OCI-LY7 (cell line): Measurements from ENCODE around the gene PKM.

Experiments
- EZH2phosphoT487 ChIP-seq: fragments of 200-600 bp; sonication (generic); IDR thresholded peaks from 2 replicates; pipeline ENCODE4 v1.6.1; 2018; ENCODE audit warnings: low read depth, borderline replicate concordance, mild to moderate bottlenecking, mixed run types, antibody characterized with exemption, low read length, moderate library complexity, mixed read lengths
- TF ChIP-seq, protein P1 (sequence below): fragments of 200-600 bp; sonication (generic); conservative IDR thresholded peaks from 2 replicates; pipeline ENCODE4 v1.5.1; 2014; ENCODE audit warnings: mild to moderate bottlenecking, antibody characterized with exemption, low read length, moderate library complexity, mixed read lengths

GRCh38 chr15:72197041-72197459, 33.9 kb downstream of the PKM start:
- TF ChIP-seq, protein P1, sequence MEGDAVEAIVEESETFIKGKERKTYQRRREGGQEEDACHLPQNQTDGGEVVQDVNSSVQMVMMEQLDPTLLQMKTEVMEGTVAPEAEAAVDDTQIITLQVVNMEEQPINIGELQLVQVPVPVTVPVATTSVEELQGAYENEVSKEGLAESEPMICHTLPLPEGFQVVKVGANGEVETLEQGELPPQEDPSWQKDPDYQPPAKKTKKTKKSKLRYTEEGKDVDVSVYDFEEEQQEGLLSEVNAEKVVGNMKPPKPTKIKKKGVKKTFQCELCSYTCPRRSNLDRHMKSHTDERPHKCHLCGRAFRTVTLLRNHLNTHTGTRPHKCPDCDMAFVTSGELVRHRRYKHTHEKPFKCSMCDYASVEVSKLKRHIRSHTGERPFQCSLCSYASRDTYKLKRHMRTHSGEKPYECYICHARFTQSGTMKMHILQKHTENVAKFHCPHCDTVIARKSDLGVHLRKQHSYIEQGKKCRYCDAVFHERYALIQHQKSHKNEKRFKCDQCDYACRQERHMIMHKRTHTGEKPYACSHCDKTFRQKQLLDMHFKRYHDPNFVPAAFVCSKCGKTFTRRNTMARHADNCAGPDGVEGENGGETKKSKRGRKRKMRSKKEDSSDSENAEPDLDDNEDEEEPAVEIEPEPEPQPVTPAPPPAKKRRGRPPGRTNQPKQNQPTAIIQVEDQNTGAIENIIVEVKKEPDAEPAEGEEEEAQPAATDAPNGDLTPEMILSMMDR: no peak
- no peak for TF ChIP-seq EZH2phosphoT487
